Heart left ventricle (tissue), 13 donors: ENCODE measurements around the gene BTD.

Experiments
- POLR2A ChIP-seq, 2 donors: fragments of 450-650 bp; IDR thresholded peaks; one replicate each; pipeline ENCODE4 v1.6.1; 2017; ENCODE audit warnings: antibody characterized with exemption in 2 of 2, mild to moderate bottlenecking in 2 of 2, moderate library complexity in 2 of 2
- TF ChIP-seq, protein P1 (sequence below), 12 donors: fragments of 200-600 bp; sonication (generic) in 4 of 12; IDR thresholded peaks; one replicate each; pipeline versions ENCODE4 v1.5.0 to v1.8.0; 2018 to 2022; ENCODE audit warnings: antibody characterized with exemption in 12 of 12, mild to moderate bottlenecking in 5 of 12
- donor health status: ischemic (EF 13 %, LVEDD 7.1; RV severe dilation, severe dysfunction).
- donor health status: DM: no; HTN: yes; CAD: no.
- donor health status: DM: no; HTN: no; CAD: no.
- donor health status: ischemic (EF 25% LVEDD 6.9; RV normal size, moderate dysfunction).
- donor health status: ischemic (EF 25% LVEDD 5.7; RV mildly dilated, moderate dysfunction).
- donor health status: ischemic (EF 35%, LVEDD 5.7; RV mildly dilated, moderate dysfunction).
- donor health status: nonischemic (EF 11% LVEDD 7.7; RV severe dilation, severe dysfunction).
- donor health status: DM: yes; HTN: yes; CAD: no.
- donor health status: PGD.
- donor health status: ischemic (EF 29% LVEDD 5.4; RV normal size, mild dysfunction).
- donor health status: nonischemic (EF 23%, LVEDD 6.1; RV moderate dilation, normal function).

DNA sequence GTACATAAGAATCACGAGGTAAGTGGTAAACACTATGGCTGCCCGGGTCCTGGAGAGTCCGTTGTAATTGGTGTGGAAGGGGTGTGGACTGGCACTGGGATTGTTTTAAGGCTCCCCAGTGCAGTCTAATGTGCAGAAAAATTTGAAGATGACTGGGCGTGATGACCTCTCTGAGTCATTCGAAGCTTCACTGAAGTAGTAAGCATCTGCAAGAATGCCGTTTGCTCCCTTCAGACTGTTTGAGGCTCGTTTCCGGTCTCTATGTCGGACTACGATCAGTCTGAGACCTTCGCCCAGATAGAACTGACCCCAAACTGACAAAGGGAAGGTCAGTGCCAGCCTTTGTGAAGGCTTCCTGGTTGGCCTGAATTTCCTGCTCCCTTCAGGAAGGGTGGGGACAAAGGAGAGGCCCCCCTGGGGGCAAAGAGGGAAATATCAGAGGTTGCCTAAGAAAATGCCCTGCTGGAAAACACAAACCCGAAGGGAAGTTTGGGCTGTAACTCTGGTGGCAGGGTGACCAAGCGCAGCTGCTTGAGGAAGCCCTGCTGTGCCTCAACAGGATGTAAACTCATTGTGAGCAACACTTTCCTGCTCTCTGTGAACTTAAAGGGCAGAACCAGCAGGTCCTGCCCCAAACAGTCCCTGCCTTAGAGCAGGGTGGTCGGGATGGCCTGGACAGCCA, 34.6 kb downstream of the BTD start:
- TF ChIP-seq POLR2A (IDR thresholded peaks at IDR 0.05) = no peak
- TF ChIP-seq, protein P1, sequence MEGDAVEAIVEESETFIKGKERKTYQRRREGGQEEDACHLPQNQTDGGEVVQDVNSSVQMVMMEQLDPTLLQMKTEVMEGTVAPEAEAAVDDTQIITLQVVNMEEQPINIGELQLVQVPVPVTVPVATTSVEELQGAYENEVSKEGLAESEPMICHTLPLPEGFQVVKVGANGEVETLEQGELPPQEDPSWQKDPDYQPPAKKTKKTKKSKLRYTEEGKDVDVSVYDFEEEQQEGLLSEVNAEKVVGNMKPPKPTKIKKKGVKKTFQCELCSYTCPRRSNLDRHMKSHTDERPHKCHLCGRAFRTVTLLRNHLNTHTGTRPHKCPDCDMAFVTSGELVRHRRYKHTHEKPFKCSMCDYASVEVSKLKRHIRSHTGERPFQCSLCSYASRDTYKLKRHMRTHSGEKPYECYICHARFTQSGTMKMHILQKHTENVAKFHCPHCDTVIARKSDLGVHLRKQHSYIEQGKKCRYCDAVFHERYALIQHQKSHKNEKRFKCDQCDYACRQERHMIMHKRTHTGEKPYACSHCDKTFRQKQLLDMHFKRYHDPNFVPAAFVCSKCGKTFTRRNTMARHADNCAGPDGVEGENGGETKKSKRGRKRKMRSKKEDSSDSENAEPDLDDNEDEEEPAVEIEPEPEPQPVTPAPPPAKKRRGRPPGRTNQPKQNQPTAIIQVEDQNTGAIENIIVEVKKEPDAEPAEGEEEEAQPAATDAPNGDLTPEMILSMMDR (IDR thresholded peaks at IDR 0.05) = no peak
